Activated B cell treated with CpG ODN at 0.5 μM for 24 hours (primary cell): Measurements from ENCODE around the gene DIAPH3. TPM values are rescaled to one million over a fixed set of nuclear protein-coding genes. Genes with fewer than 3 reads are reported as not detected.

Source experiments
- ATAC-seq: fragments of 200-7000 bp; cut with Tn5 transposase; one replicate; pipeline ENCODE4 v1.10.0; 2021; ENCODE audit warnings: low read depth, mild to moderate bottlenecking, moderate library complexity
- CTCF ChIA-PET: fragments of 350-600 bp; sonication (Branson Sonifier 250); formaldehyde crosslinking; loops from one replicate; lab custom pipeline; 2021; ENCODE audit warnings: antibody characterized with exemption; lab: Charles Lee
- POLR2A ChIA-PET: fragments of 350-600 bp; sonication (Branson Sonifier 250); formaldehyde crosslinking; loops from one replicate; lab custom pipeline; 2021; ENCODE audit warnings: antibody characterized with exemption; lab: Charles Lee
- DNase-seq: peaks from one replicate; pipeline ENCODE4 v3.0.0; 2022
- H3K27ac Mint-ChIP-seq: one replicate; pipeline ENCODE4 v1.8.0; 2020; ENCODE audit warnings: mixed read lengths
- H3K27me3 Mint-ChIP-seq: one replicate; pipeline ENCODE4 v1.8.0; 2021; ENCODE audit warnings: mixed read lengths
- H3K36me3 Mint-ChIP-seq: one replicate; pipeline ENCODE4 v1.8.0; 2021; ENCODE audit warnings: low read depth, mixed read lengths
- H3K4me1 Mint-ChIP-seq: one replicate; pipeline ENCODE4 v1.8.0; 2021; ENCODE audit warnings: mixed read lengths
- H3K4me3 Mint-ChIP-seq: one replicate; pipeline ENCODE4 v1.8.0; 2020; ENCODE audit warnings: mild to moderate bottlenecking, mixed read lengths
- H3K9me3 Mint-ChIP-seq: one replicate; pipeline ENCODE4 v1.8.0; 2020; ENCODE audit warnings: mixed read lengths
- intact Hi-C: fragments of 100-400 bp; cut with micrococcal nuclease; formaldehyde crosslinking; loops from one replicate; pipeline ENCODE4 v1.15.1; 2024
- total RNA-seq: library from RNA; stranded (reverse); gene quantifications from 2 replicates; pipeline ENCODE4 v1.2.3, GENCODE V29; 2022
- TF ChIP-seq, protein P1 (sequence below): fragments of 200-600 bp; IDR thresholded peaks from one replicate; pipeline ENCODE4 v1.8.0; 2022; ENCODE audit warnings: antibody characterized with exemption, mild to moderate bottlenecking

The DIAPH3 gene
- total RNA-seq, 1 donor from 2014 or later, result 0.38 TPM

DNA sequence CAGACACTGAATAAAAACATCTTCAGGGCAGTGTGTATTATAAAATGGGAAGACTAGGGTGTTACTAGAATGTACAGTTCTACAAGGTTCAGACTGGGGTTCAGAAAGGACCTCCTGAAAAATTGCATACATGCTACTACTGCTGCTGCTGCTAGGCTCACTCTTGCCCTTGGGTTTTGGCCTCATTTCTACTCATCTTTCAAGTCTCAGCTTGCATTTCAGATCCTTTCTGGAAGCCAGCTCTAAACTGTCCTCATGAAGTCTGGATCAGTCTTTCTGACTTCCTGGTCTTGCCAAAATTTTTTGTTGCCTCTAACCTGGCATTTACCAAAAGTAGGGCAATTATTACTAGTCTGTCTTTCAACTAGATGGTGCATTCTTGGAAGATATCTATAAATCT, 393.3 kb downstream of the DIAPH3 start:
- POLR2A ChIA-PET, result no interaction called here
- no peaks in the 10 kb centered on the region for H3K36me3 Mint-ChIP-seq
- intact Hi-C loops, result loop anchor here (5.0 kb wide), 1 partner anchor 662 kb away; no protein-coding TSS in a partner anchor

DNA sequence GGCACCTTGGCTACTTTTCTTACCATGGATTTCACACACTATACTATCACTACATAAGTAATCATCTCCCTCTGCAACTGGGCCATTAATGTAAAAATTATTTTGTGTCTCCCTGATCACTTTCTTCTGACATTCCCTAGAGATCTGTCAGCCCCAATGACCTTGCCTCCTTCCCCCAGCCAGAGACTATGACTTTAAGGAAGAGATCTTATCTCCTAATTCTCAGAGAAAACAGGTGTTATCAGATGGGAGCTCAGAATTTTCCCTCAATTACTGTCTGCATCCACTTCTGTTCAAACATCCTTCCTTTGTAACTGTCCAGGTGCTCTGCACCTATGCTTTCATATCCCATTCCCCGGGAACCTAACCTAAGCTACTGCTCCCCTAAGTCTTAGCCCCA, 397.5 kb downstream of the DIAPH3 start:
- TF ChIP-seq, protein P1, sequence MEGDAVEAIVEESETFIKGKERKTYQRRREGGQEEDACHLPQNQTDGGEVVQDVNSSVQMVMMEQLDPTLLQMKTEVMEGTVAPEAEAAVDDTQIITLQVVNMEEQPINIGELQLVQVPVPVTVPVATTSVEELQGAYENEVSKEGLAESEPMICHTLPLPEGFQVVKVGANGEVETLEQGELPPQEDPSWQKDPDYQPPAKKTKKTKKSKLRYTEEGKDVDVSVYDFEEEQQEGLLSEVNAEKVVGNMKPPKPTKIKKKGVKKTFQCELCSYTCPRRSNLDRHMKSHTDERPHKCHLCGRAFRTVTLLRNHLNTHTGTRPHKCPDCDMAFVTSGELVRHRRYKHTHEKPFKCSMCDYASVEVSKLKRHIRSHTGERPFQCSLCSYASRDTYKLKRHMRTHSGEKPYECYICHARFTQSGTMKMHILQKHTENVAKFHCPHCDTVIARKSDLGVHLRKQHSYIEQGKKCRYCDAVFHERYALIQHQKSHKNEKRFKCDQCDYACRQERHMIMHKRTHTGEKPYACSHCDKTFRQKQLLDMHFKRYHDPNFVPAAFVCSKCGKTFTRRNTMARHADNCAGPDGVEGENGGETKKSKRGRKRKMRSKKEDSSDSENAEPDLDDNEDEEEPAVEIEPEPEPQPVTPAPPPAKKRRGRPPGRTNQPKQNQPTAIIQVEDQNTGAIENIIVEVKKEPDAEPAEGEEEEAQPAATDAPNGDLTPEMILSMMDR, result no peak
- Mint-ChIP-seq H3K9me3 (no peaks in the 10 kb centered on the region), H3K27me3 (no peaks in the 10 kb centered on the region), H3K27ac (no peak overlapping the region), H3K36me3 (no peaks in the 10 kb centered on the region), H3K4me3 (no peak overlapping the region), H3K4me1 (no peaks in the 10 kb centered on the region)
- intact Hi-C loops, result no loop called here
- ChIA-PET POLR2A (no interaction called here), CTCF (no interaction called here)
- DNase-seq, result no peak
- no peak for ATAC-seq

More for the DNA sequence above, 393.3 kb downstream of the DIAPH3 start:
- Mint-ChIP-seq H3K27me3 (no peaks in the 10 kb centered on the region), H3K4me3 (no peak overlapping the region), H3K27ac (no peak overlapping the region), H3K9me3 (no peaks in the 10 kb centered on the region), H3K4me1 (no peaks in the 10 kb centered on the region)
- no peak for ATAC-seq
- TF ChIP-seq, protein P1, result no peak
- DNase-seq, result no peak
- CTCF ChIA-PET, result interaction anchor here (1.1 to 2.7 kb wide), 7 partner anchors 9 to 661 kb away, joined by 3 to 15 read pairs (median 4); no protein-coding TSS in a partner anchor

DNA sequence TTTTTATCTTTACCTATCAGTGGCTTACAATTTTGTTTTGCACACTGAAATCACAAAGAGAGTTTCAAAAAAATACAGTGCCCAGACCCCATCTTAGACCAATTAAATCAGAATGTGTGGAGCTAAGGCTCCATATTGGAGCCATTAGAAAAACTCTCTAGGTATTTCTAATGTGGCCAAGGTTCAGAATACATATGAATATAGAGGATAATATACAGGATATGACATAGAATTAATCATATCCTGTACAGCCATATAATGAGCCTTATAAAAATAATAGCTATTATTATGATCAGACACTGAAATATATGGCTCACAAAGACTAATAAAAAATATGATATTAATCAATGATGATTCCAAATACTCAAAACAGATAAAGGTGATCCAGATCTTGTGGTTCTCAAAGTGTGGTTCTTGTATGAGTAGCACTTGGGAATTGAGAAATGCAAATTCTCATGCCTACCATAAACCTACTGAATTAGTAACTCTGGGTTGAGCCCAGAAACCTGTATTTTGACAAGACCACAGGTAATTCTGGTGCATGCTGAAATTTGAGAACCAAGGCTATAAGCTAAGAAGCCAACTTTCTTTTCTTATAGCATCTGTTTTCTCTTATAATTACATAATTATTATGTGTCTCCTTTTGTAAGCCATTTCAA, 408.0 kb downstream of the DIAPH3 start:
- no peak for DNase-seq
- Mint-ChIP-seq H3K36me3 (no peaks in the 10 kb centered on the region), H3K27me3 (no peaks in the 10 kb centered on the region), H3K9me3 (no peaks in the 10 kb centered on the region), H3K4me1 (no peaks in the 10 kb centered on the region), H3K4me3 (no peak overlapping the region), H3K27ac (no peak overlapping the region)
- intact Hi-C loops, result no loop called here
- no peak for ATAC-seq
- CTCF ChIA-PET, result no interaction called here
- POLR2A ChIA-PET, result no interaction called here
- TF ChIP-seq, protein P1, result no peak

DNA sequence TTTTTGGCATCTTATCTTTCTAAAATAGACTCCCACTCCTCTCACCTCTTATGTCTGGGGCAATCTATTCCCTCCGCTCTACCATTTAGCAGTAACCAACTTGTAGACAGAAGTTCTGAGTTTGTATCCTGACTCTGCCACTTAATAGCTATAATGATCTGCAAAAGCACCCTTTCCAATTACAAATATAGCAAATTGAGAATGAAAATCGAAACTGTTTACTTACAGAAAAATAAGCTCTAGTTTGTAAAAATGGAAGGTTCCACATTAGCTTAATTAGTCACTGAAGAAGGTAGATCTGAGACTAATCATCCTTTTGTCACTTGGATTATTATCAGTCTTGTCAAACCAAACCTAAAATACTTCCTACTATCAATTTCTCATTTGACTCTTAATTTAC, 409.3 kb downstream of the DIAPH3 start:
- ATAC-seq (no peak), DNase-seq (no peak)
- Mint-ChIP-seq H3K9me3 (no peaks in the 10 kb centered on the region), H3K4me1 (no peaks in the 10 kb centered on the region), H3K27ac (no peak overlapping the region), H3K4me3 (no peak overlapping the region), H3K27me3 (no peaks in the 10 kb centered on the region), H3K36me3 (no peaks in the 10 kb centered on the region)
- POLR2A ChIA-PET, result no interaction called here
- intact Hi-C loops, result no loop called here
- CTCF ChIA-PET, result interaction anchor here (1.0 kb wide), 1 partner anchor 17 kb away, joined by 4 read pairs; no protein-coding TSS in a partner anchor
- TF ChIP-seq, protein P1, result no peak

DNA sequence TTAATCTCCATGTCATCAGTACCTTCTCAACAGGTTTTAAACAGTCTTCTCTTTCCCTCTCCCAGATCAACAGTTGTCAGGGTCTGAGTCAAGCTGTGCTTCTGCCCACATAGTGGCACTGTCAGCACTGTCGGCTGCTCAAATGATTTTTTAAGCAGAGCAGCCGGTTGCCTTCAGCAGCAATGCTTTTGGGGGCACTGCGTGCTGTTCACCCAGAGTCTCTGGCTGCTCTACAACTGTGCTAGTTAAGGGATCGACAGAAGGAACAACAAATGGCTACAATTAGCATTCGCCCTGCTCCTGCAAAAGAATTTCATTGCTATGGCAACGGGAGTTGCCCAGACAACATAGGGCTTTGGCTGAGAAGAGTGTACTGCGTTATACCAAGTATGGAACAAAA, 412.9 kb downstream of the DIAPH3 start:
- ATAC-seq, result no peak
- POLR2A ChIA-PET, result no interaction called here
- intact Hi-C loops, result no loop called here
- CTCF ChIA-PET, result no interaction called here
- Mint-ChIP-seq H3K27me3 (no peaks in the 10 kb centered on the region), H3K36me3 (no peaks in the 10 kb centered on the region), H3K27ac (no peak overlapping the region), H3K4me3 (no peak overlapping the region), H3K4me1 (no peaks in the 10 kb centered on the region), H3K9me3 (no peaks in the 10 kb centered on the region)
- DNase-seq, result no peak
- TF ChIP-seq, protein P1, result no peak
